GM10266 (cell line): ENCODE measurements around the gene STARD3.

Source experiments
- DNase-seq: peaks from one replicate; pipeline ENCODE4 v3.0.0; 2012; ENCODE audit errors: extremely low spot score
- TF ChIP-seq, protein P1 (sequence below): IDR thresholded peaks from 2 replicates; pipeline ENCODE4 v1.5.1; 2012; ENCODE audit warnings: mild to moderate bottlenecking, low read depth; ENCODE audit not compliant: control insufficient read depth, insufficient read depth; ENCODE audit errors: missing control alignments

Gene STARD3

DNA sequence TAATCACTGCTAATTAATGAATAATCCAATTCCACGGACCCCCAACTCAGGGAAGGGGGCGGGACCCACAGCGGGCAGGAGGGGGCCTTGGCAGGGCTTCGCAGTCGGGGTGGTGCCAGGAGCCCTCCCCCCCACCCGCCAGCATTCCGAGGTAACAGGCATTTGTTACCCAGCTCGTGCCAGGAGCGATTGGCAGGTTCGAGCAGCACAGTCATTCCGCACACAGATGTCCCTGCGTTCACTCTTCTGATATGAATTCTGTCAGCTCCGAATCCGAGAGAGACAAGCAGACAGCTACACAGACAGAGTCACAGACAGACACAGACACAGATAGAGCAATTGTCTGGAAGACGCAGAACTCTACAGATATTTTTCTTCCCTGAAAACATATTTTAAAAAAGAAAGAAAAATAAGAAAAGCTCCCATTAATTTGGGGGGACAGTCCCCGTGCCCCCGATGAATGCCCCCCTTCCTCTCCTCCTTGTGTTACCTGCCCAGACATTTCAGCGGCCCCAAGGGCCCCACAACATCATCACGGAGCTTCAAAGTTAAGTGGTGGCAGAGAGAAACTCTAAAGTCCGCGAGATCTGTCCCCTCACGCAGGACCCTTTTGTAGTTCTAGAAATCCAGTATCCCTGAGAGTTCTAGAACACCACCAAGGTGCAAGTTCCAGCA, 39.4 kb upstream of the STARD3 start:
- TF ChIP-seq, protein P1, sequence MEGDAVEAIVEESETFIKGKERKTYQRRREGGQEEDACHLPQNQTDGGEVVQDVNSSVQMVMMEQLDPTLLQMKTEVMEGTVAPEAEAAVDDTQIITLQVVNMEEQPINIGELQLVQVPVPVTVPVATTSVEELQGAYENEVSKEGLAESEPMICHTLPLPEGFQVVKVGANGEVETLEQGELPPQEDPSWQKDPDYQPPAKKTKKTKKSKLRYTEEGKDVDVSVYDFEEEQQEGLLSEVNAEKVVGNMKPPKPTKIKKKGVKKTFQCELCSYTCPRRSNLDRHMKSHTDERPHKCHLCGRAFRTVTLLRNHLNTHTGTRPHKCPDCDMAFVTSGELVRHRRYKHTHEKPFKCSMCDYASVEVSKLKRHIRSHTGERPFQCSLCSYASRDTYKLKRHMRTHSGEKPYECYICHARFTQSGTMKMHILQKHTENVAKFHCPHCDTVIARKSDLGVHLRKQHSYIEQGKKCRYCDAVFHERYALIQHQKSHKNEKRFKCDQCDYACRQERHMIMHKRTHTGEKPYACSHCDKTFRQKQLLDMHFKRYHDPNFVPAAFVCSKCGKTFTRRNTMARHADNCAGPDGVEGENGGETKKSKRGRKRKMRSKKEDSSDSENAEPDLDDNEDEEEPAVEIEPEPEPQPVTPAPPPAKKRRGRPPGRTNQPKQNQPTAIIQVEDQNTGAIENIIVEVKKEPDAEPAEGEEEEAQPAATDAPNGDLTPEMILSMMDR = no peak
- DNase-seq = no peak

DNA sequence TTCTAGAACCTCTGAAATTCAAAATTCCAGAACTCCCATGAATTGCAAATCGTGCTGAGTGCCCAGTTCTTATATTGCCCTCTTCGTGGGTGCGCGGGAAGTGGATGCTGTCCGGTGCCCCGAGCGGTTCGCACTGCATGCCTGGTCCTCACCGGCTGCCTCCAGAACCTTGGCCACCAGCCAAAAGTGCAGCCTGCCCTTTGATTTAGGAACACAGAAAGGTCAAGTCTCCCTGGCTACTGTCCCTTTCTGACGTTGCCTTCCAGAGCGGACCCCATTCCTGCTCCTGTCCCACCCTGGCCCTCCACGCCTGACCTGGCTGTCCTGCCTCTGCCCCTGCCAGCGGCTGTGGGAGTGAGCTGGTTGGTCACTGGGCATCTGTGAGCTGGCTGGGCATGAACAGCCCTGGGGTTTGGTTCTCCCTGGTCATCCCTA, 38.9 kb upstream of the STARD3 start:
- TF ChIP-seq, protein P1 = no peak
- no peak for DNase-seq

DNA sequence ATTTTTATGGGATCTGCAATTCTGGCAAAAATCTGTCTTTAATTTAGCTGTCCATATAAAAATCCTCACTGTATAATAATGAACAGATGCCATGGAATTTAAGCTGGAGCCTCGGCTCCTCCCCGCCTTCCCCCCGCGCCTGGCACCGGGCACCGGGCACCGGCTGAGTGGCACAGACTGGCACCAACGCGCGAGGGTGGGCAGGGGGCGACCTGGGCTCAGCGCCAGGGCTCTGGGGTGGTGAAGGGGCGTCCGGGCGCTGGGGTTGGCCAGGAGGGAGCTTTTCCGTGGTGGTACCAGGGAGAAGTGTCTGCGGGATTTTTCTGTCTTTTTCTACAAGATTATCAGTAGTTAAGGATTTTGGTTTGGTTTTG, 38.3 kb upstream of the STARD3 start:
- no peak for DNase-seq
- TF ChIP-seq, protein P1 = no peak

DNA sequence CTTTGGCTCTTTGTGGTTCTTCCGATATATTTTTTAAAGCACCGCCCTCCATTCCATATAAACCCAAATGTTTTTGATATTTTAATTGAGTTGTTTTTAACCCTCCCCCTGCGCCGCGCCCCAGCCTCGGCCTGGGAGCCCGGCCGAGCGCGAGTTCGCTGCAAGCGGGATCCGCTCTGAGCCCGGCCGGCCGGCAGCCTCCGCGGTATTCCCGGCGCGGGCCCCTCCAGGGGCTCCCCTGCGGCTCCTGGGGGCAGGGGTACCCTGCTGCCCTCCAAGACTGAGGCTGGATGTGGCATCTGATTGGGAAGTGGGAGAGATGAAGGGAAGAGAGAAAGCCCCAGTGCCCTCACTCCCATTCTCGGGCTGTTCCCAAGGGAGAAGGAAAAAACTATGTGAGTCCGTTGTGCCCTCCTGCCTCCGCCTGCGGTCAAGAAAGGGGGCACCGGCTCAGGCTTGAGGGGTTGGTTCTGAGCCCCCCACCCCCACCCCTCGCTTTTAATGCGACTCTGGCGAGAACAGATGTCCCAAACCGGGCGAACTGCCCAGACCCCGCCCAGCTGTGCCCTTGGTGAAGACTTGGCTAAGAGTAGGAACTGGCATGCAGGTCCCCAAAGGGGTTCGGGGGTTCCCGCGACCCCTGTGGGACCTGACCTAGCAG, 37.8 kb upstream of the STARD3 start:
- TF ChIP-seq, protein P1 = no peak

DNA sequence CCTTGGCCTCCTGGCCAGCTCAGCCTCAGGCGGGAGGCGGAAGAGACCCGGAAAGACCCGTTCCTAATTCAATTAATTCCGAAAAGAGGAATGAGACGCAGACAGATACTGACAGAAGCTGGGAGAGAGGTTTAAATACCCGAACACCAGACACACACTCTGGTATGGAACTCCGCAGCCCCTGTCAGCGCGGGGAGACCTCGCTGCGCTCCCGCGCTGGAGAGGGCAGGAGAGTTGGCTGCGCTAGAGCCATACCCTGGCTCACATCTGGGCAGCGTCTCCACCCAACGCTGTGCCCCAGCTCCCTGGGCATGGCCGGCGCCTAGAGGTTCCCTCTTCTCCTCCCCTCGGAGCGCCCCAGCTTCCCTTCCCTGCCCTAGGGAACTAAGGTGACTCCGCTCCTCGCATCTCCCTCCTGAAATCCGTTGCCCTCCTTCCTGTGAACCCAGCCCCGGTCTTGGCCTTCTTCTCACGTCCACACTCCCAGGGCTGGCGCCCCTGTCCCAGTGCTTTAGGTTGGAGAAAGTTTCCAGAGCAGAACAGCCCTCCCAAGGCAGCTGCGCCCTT, 37.2 kb upstream of the STARD3 start:
- DNase-seq = no peak
- TF ChIP-seq, protein P1 = no peak

More for the DNA sequence above, 37.8 kb upstream of the STARD3 start:
- no peak for DNase-seq

DNA sequence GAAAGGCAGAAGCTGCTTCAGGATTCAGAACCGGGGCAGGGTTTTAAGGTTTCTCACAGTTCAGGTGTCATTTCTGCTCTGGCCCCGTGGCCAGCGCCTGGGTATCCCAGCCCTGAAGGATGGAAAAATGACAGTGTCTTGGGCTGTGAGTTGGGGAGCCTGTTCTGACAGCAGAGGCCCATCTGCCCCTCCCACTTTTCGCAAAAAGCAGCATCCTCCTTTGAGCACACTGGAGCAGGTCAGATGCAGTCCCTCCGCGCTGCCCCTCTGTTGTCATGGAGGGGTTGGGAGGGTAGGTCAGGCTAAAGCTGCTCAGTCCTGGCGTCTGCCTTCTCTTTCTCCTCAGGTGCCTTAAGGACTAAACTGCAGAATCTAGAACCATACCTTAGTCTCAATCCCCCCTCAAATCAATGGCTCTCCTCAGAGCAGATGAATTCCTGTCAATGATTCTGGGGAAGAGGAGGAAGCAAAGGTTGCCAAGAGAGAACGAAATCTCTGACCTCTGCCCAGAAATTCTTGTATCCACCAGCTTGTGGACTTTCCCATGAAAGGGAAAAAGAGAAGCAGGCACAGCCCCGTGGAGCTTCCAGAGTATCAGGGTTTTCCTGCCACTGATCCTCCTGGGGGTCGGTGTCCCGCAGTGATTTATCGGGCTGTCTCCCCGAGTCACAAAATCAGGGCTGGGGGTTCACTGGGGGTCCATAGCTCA, 36.5 kb upstream of the STARD3 start:
- no peak for DNase-seq
- TF ChIP-seq, protein P1 = no peak
